HUES64 (cell line): ENCODE measurements around the gene EGFR.

Experiments used
- H3K27ac ChIP-seq: 2 replicates; pipeline ENCODE4 v1.7.0; 2013; ENCODE audit warnings: low read depth, low read length, inconsistent platforms
- H3K27me3 ChIP-seq: 2 replicates; pipeline ENCODE4 v1.6.1; 2013; ENCODE audit warnings: mild to moderate bottlenecking, low read length; ENCODE audit not compliant: insufficient read depth
- H3K36me3 ChIP-seq: 2 replicates; pipeline ENCODE4 v1.6.1; 2013; ENCODE audit warnings: mild to moderate bottlenecking, low read length; ENCODE audit not compliant: insufficient read depth
- H3K4me1 ChIP-seq: 2 replicates; pipeline ENCODE4 v1.6.1; 2013; ENCODE audit warnings: mild to moderate bottlenecking, low read length, moderate library complexity; ENCODE audit not compliant: insufficient read depth
- H3K4me3 ChIP-seq: 2 replicates; pipeline ENCODE4 v1.5.1; 2013; ENCODE audit warnings: mild to moderate bottlenecking, low read length, moderate library complexity
- H3K9ac ChIP-seq: 2 replicates; pipeline ENCODE4 v1.6.1; 2013; ENCODE audit warnings: mild to moderate bottlenecking, low read depth, low read length
- H3K9me3 ChIP-seq: 2 replicates; pipeline ENCODE4 v1.6.1; 2013; ENCODE audit warnings: low read depth, low read length; ENCODE audit not compliant: insufficient read depth
- WGBS: fragments of 150-250, 120-280 bp; methylation state at CpG from one replicate; pipeline ENCODE4 v1.1.7; 2013; ENCODE audit warnings: missing lambda C conversion rate; 5-methylcytosine and 5-hydroxymethylcytosine counted together

EGFR gene

DNA sequence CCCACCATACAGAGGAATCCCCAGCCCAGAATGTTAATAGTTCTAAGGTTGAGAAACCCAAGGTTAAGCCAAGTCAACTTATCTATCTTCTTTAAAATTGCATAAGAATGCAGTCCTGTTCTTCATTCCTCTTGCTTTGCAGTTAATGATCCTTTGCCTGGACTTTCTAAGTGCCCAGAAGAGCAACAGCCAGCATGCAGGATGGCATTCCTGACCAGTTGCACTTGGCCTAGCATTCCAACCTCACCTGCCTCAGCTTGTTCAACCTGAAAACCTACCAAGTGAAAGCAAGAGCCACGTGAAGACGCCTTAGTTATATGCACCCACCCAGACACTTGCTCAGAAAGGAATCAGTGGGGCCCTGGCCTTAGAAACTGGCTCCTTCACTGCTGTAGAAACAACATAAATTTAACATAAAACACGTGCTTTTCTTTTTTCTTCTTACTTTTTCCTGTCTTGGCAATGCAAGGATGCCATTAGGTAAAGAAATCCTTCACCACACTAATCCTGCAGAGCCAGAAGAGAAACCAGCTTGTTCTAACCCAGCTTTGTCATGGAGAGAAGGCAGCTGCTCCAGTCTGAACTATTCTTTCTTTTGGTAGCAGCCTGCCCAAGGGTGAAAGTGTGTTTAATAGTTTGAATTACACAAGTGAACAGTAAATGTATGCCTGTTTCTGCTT is 25.0 kb downstream of the EGFR start:
- Histone ChIP-seq H3K9ac (no peak overlapping the region), H3K9me3 (no peaks in the 10 kb centered on the region), H3K27ac (no peak overlapping the region), H3K4me1 (no peaks in the 10 kb centered on the region), H3K27me3 (no peaks in the 10 kb centered on the region), H3K4me3 (no peak overlapping the region), H3K36me3 (no peaks in the 10 kb centered on the region)
- WGBS: 93% methylated on average over 3 of the region's 3 CpGs

DNA sequence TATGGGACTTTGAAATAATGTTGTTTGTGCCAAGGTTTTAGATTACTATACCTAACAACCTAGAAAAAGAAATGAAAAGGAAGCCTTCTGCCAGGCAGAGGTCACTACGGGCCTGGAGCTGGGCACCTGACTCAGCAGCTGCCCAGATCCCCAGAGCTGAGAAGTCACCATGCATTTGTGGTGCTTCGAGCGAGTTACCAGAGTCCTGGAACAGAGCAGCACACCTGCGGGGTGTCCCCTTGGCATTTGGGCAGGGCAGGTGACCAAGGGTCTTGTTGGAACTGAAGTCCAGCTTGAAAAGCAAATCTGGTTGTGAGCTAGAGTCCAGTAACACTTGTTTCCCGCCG is 25.5 kb downstream of the EGFR start:
- 96% methylated on average over 6 of the region's 6 CpGs for WGBS
- no peak overlapping the region for H3K4me3 ChIP-seq
- H3K27ac ChIP-seq: no peak overlapping the region
- H3K9me3 ChIP-seq: no peaks in the 10 kb centered on the region
- H3K27me3 ChIP-seq: no peaks in the 10 kb centered on the region
- no peak overlapping the region for H3K9ac ChIP-seq
- no peaks in the 10 kb centered on the region for H3K36me3 ChIP-seq
- no peaks in the 10 kb centered on the region for H3K4me1 ChIP-seq

DNA sequence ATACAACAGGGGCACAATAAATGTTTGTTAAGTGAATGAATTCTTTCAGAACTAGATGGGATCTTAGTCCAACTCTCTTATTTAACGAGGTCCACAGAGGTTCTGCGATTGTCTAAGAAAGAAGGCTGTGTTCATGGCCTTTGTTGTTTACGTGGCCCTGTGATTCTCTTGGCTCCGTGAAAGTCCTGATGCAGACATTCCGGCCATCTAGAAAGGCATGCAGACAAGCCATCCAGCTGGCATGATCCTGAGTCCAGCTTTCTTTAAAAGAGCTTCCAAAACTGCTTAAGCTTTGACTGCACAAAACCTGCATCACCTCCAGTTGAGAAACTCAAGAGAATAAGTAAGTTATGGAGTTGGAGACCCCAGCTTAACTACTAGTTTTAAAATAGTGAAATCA is 26.0 kb downstream of the EGFR start:
- Histone ChIP-seq H3K4me3 (no peak overlapping the region), H3K27ac (no peak overlapping the region), H3K9ac (no peak overlapping the region), H3K27me3 (no peaks in the 10 kb centered on the region), H3K4me1 (no peaks in the 10 kb centered on the region), H3K36me3 (no peaks in the 10 kb centered on the region), H3K9me3 (no peaks in the 10 kb centered on the region)
- 96% methylated on average over 5 of the region's 5 CpGs for WGBS

DNA sequence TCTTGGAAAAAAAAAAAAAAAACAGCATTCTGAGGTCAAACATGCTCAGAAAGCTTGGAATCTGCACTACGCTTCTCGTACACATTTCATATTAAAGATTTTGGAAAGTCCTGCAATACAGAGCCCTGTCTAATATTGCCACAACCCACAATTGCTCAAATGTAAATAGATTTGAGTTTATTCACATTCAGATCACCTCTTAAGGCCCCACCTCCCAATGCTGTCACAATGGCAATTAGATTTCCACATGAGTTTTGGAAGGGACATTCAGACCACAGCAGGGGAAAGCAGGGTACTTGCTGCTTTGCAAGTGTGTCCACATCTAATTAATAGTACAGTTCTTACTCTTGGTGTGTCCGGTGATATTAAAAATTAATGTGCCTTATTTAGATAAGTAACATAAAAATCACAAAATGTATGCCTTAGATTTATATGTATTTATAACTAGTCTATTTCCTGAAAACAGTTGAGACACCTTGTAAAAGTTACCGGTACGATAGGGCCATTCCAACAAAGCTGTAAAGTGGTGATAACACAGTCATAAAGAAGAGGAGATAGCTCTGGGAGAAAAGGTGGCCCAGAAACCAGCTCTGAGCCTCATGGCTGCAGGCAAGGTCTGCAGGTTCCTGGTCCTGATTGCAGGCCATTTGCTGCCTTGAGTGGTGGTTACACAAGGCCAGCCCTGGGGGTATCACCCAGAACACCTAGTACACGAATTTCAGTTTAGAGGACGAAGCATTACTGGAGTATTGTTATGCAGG is 27.9 kb downstream of the EGFR start:
- no peaks in the 10 kb centered on the region for H3K4me1 ChIP-seq
- H3K4me3 ChIP-seq: no peak overlapping the region
- H3K27ac ChIP-seq: no peak overlapping the region
- 96% methylated on average over 6 of the region's 7 CpGs for WGBS
- H3K36me3 ChIP-seq: no peaks in the 10 kb centered on the region
- no peak overlapping the region for H3K9ac ChIP-seq
- H3K27me3 ChIP-seq: no peaks in the 10 kb centered on the region
- no peaks in the 10 kb centered on the region for H3K9me3 ChIP-seq

DNA sequence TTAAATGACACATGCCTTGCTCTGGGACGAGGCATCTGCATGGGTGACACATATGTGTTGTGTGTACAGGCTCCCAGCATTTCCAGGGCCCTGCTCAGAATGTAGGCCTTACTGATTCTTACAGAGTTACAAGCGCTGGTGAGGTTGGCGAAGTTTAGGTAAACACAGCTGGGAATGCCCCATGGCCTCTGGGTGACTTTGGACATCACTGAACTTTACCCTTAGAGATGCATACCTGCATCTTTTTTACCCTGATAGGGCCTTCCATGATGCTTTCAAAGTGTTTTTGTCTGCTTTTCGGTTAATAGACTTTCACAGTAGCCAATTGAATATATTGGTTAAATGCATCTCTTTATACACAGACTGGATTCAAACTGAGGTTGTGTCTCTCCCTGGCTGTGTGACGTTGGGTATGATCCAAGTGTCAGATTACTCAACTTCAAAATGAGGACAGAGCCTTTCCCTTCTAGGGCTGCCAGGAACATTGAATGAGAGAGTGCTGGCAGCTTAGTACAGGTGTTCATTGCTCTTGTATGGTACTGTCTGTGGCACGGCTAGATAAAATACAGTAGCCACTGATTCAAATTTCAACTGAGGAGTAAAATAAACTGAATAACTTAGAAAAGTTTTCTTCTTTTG is 29.5 kb downstream of the EGFR start:
- Histone ChIP-seq H3K9ac (no peak overlapping the region), H3K27me3 (no peaks in the 10 kb centered on the region), H3K9me3 (no peaks in the 10 kb centered on the region), H3K36me3 (no peaks in the 10 kb centered on the region), H3K4me3 (no peak overlapping the region), H3K27ac (no peak overlapping the region), H3K4me1 (no peaks in the 10 kb centered on the region)
- WGBS: 90% methylated on average over 6 of the region's 6 CpGs

DNA sequence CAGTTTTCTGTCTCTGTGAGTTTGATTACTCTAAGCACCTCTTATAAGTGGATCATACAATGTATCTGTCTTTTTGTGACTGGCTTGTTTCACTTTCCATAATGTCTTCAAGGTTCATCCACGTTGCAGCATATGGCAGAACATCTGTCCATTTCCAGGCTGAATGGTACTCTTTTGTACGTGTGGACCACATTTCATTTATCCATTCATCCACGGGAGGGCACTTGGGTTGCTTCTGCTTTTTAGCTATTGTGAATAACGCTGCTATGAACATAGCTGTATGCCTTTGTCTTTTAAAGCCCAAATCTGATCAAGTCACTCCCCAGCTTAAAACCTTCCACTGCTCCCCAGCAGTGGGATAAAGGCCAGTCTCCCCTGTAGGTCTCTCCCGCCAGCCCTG is 31.5 kb downstream of the EGFR start:
- no peaks in the 10 kb centered on the region for H3K9me3 ChIP-seq
- H3K36me3 ChIP-seq: no peaks in the 10 kb centered on the region
- no peak overlapping the region for H3K4me3 ChIP-seq
- no peak overlapping the region for H3K9ac ChIP-seq
- 93% methylated on average over 5 of the region's 5 CpGs for WGBS
- no peaks in the 10 kb centered on the region for H3K27me3 ChIP-seq
- H3K27ac ChIP-seq: no peak overlapping the region
- H3K4me1 ChIP-seq: no peaks in the 10 kb centered on the region

DNA sequence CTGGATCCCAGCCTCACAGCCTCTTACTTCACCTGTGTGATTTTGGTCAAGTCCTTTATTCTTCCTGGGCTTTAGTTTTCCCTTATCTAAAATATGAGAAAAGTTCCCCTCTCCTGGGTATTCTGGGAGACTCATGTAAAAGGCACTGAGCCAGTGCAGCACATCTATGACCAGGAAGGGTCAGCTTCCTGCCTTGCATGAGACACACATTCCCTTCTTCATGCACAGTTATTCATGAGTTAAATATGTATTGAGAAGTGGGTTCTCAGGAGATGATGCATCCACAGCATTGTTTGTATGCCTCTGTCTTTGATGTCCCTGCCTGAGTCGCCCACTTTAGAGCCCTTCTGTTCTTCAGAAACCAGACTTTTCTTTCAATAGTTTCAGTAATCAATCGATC is 33.3 kb downstream of the EGFR start:
- H3K4me1 ChIP-seq: no peaks in the 10 kb centered on the region
- no peaks in the 10 kb centered on the region for H3K36me3 ChIP-seq
- WGBS: 93% methylated on average over 2 of the region's 2 CpGs
- H3K4me3 ChIP-seq: no peak overlapping the region
- no peaks in the 10 kb centered on the region for H3K9me3 ChIP-seq
- no peak overlapping the region for H3K27ac ChIP-seq
- no peak overlapping the region for H3K9ac ChIP-seq
- no peaks in the 10 kb centered on the region for H3K27me3 ChIP-seq

DNA sequence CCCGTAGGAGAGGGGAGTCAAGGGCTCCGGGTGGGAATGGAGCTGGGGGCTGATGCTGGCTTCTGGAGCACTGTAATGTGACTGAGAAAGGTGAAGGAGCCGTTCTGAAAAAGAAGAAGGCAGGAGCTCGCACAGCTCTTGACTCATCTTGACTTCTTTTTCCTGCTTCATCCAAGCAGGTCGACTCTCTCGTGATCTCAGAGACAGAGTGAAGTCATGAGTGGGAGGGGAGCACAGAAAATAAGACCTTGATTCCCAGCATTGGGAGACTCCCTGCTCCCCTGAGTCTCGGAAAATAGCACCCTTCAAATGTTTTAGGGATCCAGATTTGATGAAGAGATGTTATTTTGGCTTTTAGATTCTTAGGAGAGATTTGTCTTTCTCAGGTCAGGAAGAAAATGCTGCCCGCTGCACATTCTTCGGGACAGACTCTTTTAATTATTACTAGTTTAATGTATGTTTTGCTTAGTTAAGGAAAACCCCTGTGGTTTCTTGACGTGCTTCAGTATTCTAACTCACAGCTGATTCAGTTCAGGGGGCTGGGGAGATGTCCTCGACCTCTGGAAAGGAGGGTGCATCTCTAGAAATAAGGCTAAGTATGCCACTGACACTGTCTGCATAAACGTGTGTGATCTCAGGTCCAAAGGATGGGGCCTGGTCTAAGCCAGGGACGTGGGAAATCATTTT is 34.1 kb downstream of the EGFR start:
- Histone ChIP-seq H3K9me3 (no peaks in the 10 kb centered on the region), H3K9ac (no peak overlapping the region), H3K36me3 (no peaks in the 10 kb centered on the region), H3K27ac (no peak overlapping the region), H3K4me1 (no peaks in the 10 kb centered on the region), H3K27me3 (no peaks in the 10 kb centered on the region), H3K4me3 (no peak overlapping the region)
- 90% methylated on average over 13 of the region's 13 CpGs for WGBS

DNA sequence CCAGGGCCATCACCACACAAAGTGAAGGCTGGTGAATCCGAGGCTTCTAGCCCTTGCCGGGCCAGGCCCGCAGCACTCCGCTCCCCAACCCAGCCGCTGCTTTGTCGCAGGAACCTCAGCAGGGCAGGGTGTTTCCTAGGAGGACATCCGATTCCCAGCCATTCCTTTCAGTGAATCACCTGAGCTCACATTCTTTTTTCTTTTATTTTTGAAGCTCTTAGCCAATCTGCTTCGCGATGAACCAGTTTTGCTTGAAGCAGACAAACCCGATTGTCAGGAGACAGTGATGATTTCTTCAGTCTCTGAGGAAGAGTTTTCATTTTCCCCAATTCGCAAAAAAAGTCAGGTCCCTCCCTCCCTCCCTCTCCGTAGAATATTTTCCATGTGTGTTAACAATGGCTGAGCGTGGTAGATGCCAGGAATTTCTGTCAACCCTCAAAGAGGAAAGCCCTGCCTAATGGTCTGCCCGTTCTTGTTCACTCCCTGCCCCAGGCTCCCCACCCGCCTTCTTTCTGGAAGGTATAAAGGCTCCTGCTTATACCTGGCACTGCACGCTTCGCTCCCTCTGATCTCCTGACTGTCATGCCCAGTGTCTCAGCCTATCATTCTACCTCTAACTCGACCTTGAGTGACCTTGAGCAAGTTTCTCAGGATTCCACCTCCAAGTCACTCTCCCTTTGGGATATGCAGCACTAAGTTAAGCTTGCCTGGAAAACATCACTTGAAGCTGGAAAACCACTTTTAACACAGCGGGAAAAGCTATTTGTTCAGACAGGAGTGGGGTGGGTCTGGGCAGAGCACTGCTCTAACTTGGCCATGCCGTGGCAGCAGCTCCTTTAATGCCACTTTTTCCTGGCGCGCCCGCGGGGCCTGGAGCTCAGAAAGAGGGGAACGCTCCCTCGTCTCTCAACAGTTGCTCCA is 35.1 kb downstream of the EGFR start:
- Histone ChIP-seq H3K27me3 (no peaks in the 10 kb centered on the region), H3K27ac (no peak overlapping the region), H3K4me1 (no peaks in the 10 kb centered on the region), H3K4me3 (no peak overlapping the region), H3K9me3 (no peaks in the 10 kb centered on the region), H3K9ac (no peak overlapping the region), H3K36me3 (no peaks in the 10 kb centered on the region)
- 93% methylated on average over 25 of the region's 26 CpGs for WGBS

DNA sequence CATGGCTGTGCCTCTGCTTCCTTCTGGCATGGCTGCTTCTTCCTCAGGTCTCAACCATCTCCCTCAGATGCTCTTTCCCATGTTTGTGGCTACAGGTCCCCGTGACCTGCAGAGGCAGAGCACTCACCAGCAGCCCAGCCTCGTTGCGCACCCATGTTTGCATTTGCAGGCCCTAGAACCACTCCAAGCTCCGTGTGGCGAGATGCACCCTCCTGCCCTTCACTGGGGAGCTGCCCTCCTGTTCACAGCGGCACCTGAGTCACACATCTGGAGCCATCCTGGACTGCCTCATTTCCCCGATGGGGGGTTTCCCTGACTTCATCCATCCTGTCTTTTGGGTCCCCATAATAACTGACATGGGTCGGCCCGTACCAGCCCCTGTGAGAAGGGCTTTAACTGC is 35.9 kb downstream of the EGFR start:
- no peak overlapping the region for H3K9ac ChIP-seq
- H3K4me1 ChIP-seq: no peaks in the 10 kb centered on the region
- no peak overlapping the region for H3K4me3 ChIP-seq
- 95% methylated on average over 9 of the region's 9 CpGs for WGBS
- H3K27ac ChIP-seq: no peak overlapping the region
- H3K27me3 ChIP-seq: no peaks in the 10 kb centered on the region
- H3K9me3 ChIP-seq: no peaks in the 10 kb centered on the region
- H3K36me3 ChIP-seq: no peaks in the 10 kb centered on the region
